ENCODE data around the gene E2F4.

Gene E2F4

GRCh38 chr16:67244387-67245185, 52.6 kb downstream of the E2F4 start:
- in situ Hi-C loops (cut with HindIII; ENCODE audit: low pct_unique_long_range_greater_than_20kb, low sequenced_read_pairs), result no loop called here

DNA sequence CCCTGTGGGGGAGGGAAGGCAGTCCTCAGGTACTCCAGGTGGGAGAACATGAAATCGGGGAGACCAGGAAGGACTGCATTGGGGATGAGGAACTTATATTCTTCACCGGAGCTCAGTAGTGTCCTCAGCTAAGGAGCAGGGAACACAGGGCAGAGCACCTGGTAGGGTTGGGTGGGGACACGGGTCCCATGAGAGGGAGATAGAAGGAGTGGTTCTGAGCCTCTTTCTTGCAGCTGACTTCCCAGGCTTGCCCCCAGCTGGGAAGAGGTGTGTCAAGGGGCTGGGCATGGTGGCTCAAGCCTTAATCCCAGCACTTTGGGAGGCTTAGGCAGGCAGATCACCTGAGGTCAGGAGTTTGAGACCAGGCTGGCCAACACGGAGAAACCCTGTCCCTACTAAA, 53.2 kb downstream of the E2F4 start:
- in situ Hi-C loops (cut with HindIII; ENCODE audit: low pct_unique_long_range_greater_than_20kb, low sequenced_read_pairs), result no loop called here
- no peak for TF ChIP-seq JUND (IDR thresholded peaks at IDR 0.05; ENCODE audit: low read depth)
- no peak for DNase-seq (ENCODE audit: low read depth in 1 of 2, low spot score in 1 of 2)

More at GRCh38 chr16:67244387-67245185, 52.6 kb downstream of the E2F4 start:
- DNase-seq (ENCODE audit: low read depth in 1 of 2, low spot score in 1 of 2), result peak in 1 of 2 experiments; percentile 81
- TF ChIP-seq JUND (IDR thresholded peaks at IDR 0.05; ENCODE audit: low read depth), result no peak

GRCh38 chr16:67245674-67246080, 53.7 kb downstream of the E2F4 start:
- DNase-seq (ENCODE audit: low read depth in 1 of 2, low spot score in 1 of 2), result no peak
- in situ Hi-C loops (cut with HindIII; ENCODE audit: low pct_unique_long_range_greater_than_20kb, low sequenced_read_pairs), result no loop called here
- TF ChIP-seq JUND (IDR thresholded peaks at IDR 0.05; ENCODE audit: low read depth), result no peak

DNA sequence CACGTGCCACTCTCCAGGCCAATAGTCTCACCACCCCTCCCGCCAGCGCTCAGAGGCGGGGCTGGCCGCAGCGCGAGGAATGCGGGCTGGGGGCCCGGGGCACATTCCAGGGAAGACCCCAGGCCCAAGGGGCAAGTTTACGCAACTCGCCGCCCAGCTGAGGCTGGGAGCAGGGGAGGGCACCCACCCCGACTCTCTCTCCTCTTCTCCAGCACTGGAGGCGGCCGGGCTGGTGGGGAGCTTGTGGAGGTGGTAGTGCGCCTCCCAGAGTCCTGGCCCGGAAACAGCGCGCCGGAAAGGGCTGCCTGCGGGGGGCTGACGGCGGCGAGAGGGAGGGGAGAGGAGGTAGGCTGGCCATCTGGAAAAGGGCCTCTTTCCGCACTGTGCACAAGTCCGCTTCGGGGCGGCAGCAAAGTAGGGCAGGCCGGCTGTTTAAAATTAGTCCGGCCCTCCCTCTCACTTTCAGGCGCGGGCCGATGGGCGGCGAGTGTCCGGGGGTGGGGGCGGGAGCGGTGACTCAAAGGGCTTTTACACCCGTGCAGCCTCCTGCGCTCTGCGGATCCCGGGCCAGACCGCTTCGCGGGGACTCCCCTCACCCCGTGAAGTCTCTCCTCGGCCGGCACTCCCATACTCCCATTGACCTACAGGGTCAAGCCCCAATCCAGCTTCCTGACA, 54.3 kb downstream of the E2F4 start:
- peak in 1 of 2 experiments; percentile 88 for DNase-seq (ENCODE audit: low read depth in 1 of 2, low spot score in 1 of 2)
- no peak for TF ChIP-seq JUND (IDR thresholded peaks at IDR 0.05; ENCODE audit: low read depth)
- in situ Hi-C loops (cut with HindIII; ENCODE audit: low pct_unique_long_range_greater_than_20kb, low sequenced_read_pairs), result no loop called here

DNA sequence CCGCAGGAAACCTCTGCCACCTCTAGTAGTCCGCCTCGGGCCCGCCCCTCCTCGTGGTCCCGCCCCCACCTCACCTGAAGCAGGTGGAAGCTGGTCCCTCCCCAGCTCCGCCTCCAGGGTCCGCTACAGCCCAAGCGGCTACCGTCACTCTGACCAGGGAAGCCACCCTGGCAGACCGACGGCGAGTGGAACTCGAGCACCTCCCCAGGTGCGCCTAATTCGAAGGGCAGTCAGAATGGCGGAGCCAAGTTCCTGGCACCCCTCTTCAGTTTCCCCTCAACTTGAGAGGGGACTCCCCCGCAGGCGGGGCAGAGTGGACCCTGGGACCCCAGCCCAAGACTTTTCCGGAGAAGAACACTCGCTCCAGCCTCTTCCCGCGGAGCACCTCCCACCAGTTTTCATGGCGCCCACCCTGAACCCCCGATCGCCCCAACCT, 54.8 kb downstream of the E2F4 start:
- no peak for TF ChIP-seq JUND (IDR thresholded peaks at IDR 0.05; ENCODE audit: low read depth)
- DNase-seq (ENCODE audit: low read depth in 1 of 2, low spot score in 1 of 2), result peak; percentile 82 to 96
- in situ Hi-C loops (cut with HindIII; ENCODE audit: low pct_unique_long_range_greater_than_20kb, low sequenced_read_pairs), result no loop called here

GRCh38 chr16:67247192-67248072, 55.5 kb downstream of the E2F4 start, which contains the start of gene FHOD1:
Gene FHOD1 (minus strand): TSS chr16:67247481. CDS start chr16:67247410, 71 bp downstream.
- peak; percentile 90 to 97 for DNase-seq (ENCODE audit: low read depth in 1 of 2, low spot score in 1 of 2)
- in situ Hi-C loops (cut with HindIII; ENCODE audit: low pct_unique_long_range_greater_than_20kb, low sequenced_read_pairs), result no loop called here
- TF ChIP-seq JUND (IDR thresholded peaks at IDR 0.05; ENCODE audit: low read depth), result no peak

DNA sequence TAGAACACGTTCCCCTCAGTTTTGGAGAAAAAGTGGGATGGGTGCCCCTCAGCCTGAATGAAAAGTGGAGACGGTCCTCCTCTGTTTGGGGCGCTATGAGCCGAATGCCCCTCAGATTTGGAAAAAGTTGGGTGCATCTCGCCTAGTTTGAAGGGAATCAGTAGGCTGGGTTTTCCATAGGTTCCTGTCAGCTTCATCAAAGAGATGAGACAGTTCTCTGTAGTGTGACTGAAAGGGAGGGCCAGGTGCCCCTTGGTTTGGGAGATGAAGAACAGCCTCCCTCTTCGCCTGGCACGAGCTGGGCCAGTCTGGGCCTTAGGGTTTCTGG, 56.1 kb downstream of the E2F4 start:
- peak in 1 of 2 experiments; percentile 33 for DNase-seq (ENCODE audit: low read depth in 1 of 2, low spot score in 1 of 2)
- in situ Hi-C loops (cut with HindIII; ENCODE audit: low pct_unique_long_range_greater_than_20kb, low sequenced_read_pairs), result no loop called here
- no peak for TF ChIP-seq JUND (IDR thresholded peaks at IDR 0.05; ENCODE audit: low read depth)
